GM21528 (cell line): ENCODE data around the gene GSTM2.

Experiments used
- ATAC-seq: cut with Tn5 transposase; IDR thresholded peaks from one replicate; pipeline ENCODE4 v1.9.1; 2021; ENCODE audit warnings: mild to moderate bottlenecking, moderate library complexity; ENCODE audit not compliant: unreplicated experiment, low FRiP score

The GSTM2 gene

DNA sequence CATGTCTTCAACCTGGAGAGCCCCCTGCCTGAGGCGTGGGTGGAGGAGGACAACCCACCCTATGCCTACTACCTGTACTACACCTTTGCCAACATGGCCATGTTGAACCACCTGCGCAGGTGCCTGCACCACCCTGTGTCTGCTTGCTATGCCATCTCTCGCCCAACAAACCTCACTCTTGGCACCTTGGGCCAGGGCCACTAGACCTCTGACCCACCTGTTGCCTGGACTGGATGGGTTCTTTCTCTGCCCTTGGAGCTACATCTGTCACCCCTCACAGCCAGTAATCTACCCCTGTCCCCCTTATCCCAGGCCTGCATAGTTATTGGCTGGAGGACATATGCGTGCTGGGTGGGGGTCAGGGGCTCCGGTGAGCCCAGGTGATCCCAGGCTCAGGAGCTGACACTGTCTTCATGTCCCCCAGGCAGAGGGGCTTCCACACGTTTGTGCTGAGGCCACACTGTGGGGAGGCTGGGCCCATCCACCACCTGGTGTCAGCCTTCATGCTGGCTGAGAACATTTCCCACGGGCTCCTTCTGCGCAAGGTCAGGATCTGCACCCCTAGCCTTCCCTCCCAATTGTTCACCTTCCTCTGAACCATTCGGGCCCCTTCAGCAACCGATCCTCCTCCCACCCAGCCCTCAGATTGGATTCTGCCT lies 38.4 kb upstream of the GSTM2 start:
- ATAC-seq: no peak

DNA sequence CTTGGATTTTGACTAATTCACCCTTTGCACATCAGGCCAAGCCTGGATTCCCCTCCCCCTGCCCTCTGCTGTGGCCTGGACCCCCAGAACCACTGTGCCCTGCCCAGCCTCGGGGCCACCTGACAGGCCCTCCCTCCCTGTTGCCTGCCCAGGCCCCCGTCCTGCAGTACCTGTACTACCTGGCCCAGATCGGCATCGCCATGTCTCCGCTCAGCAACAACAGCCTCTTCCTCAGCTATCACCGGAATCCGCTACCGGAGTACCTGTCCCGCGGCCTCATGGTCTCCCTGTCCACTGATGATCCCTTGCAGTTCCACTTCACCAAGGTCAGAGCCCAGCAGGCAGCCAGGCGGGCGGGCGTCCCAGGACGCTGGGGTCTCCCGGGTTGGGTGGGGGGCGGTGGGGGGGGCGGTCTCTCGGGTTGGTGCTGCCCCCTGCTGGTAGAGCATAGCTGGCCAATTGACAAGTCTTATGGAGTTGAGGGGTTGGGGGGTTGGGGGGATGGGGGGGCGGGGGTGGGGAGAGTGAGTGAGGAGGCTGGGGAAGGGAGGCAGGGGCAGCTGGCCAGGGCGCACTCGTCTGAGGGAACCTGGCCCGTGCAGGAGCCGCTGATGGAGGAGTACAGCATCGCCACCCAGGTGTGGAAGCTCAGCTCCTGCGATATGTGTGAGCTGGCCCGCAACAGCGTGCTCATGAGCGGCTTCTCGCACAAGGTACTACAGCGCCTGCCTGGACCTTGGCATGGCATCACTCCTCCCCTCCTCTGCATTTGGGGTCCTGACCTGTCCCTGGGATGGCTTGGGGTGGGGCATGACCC lies 37.6 kb upstream of the GSTM2 start:
- no peak for ATAC-seq

DNA sequence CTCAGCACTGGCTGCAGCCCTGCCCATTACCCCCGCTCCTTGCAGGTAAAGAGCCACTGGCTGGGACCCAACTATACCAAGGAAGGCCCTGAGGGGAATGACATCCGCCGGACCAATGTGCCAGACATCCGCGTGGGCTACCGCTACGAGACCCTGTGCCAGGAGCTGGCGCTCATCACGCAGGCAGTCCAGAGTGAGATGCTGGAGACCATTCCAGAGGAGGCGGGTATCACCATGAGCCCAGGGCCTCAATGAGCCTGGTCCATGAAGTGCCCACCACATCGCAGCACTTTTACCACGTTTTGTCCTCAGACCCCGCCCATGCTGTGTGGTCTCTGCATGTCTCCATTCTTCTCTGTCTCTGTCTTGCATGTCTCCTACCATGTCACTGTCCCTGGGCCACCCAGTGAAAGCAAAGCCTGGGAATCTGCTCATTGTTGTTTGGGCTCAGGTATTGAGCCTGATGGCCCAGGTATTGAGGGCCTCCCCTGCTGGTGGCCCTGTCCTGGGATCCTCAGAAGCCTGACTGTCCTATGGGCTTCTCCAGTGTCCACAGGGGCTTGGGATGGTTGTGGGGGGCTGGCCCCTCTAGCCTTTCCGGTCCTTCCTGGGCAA lies 36.9 kb upstream of the GSTM2 start:
- ATAC-seq: no peak

- ATAC-seq: no peak
These were observed 36.0 kb upstream of the GSTM2 start for GRCh38 chr1:109631513-109632505.

- ATAC-seq: no peak
These were observed 35.0 kb upstream of the GSTM2 start for GRCh38 chr1:109632671-109633346.

DNA sequence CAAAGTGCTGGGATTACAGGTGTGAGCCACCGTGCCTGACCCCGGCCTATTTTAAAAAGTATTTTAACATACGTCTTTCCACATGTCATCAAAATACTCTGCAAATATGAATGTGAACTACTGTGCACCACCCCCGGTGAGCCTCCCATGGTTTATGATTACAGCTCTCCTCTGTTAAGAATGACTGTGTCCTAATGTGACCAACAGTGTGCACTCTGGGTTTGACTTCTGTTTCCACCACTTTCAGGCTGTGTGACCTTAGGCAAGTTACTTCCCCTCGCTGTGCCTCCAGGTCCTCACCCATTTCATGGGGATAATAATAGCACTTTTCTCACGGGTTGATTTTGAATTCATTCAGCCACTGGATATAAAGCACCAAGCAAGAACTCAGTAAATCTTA lies 33.6 kb upstream of the GSTM2 start:
- no peak for ATAC-seq

DNA sequence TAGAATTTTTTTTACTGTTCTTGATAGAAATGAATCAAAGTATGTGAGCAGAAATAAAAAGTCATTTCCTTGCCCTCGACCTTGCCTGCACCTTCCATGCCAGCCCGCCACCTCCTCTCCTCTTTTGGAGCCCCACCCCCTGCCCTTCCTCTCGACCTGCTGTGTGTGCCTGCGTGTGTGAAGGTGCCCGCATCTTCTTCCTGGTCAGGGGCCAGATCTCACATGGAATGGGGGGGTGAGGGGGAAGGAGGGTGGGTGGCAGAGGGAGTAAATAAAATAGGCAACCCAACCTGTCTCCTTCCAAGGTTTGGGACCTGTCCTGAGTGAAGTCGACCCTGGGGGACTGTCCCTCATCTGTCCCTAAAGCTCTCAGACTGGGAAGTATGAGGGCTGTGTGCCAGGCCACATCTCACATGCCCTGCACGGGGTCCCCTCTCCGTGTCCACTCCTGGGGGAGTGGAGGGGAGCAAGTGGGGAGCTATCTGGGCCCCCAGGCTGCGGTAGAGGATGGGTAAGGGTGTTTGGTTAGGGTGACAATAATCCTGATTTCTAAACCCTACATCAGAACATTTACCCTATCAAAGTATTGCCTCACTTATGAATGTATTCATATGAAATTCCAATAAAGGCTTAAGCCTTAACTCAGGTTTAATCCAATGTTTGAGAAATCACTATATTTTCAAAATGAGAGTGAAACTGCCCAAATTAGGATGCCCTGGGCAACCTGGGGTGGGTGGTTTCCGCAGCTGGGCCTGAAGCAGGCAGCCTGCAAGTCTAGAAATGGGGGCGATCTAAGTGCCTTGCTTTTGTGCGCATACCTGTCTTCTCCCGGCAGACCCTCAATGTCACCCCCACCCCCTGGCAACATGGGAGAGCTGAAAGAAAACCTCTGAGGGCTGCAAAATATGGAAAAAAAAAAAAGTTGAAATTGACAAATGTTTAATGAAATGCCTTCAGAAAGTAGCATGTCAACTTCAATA lies 32.8 kb upstream of the GSTM2 start:
- no peak for ATAC-seq

- no peak for ATAC-seq
These were observed 32.0 kb upstream of the GSTM2 start for GRCh38 chr1:109635862-109636200.

GRCh38 chr1:109636201-109636952 lies 31.5 kb upstream of the GSTM2 start:
- no peak for ATAC-seq

GRCh38 chr1:109637446-109637845 lies 30.4 kb upstream of the GSTM2 start:
- no peak for ATAC-seq

DNA sequence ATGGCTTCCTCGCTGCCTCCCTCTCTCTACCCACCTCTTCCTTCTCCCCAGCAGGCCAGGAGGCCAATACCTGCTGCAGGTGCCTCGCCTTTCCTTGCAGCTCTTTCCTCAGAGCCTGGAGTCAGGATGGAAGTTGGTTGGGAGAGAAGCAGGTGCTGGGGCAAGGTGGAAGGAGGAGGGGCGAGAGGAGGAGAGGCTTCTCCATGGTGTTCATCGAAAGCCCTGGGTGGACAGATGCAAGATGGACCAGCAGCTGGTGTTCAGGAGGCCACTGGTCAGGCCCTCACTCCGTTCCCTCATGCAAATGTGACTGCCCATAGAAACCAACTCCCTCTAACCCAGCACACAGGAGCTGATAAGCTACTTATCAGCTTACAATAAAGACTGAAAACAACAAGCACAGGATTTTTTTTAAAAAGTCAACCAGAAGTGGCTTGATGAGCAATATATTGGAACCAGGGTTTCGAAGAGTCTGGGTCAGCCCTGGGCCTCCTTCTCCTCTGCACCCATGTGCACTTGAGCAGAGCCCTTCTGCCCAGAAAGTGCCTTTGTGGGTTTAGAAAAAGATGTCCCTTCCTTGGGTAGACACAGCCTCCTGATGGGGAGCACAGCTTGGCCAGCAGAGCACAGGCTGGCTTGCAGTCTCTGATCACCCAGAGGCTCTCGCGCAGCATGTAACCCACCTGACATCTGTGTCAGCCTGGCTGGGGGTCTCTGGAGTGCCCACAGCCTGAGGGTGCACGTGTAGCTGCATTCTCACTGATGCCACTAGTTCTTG lies 28.6 kb upstream of the GSTM2 start:
- ATAC-seq: no peak

DNA sequence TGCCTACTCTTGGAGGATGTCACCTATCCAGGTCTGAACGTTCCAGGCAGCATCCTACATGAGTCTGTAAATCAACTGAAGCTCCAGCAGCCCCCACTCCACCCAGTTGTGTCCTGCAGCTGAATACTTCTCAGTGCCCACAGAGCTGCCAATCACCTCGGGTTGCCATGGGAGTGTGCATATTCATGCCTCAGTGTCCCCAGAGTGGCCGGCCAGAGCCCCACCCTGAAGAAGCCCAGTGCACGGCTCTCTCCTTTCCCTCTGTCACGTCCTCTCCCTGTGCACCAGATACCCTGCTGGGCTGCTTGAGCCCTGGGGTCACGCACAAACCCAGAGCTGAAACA lies 28.0 kb upstream of the GSTM2 start:
- ATAC-seq: no peak

- no peak for ATAC-seq
These were observed 27.5 kb upstream of the GSTM2 start for GRCh38 chr1:109640285-109640865.

GRCh38 chr1:109641078-109641740 lies 26.6 kb upstream of the GSTM2 start:
- ATAC-seq: no peak

DNA sequence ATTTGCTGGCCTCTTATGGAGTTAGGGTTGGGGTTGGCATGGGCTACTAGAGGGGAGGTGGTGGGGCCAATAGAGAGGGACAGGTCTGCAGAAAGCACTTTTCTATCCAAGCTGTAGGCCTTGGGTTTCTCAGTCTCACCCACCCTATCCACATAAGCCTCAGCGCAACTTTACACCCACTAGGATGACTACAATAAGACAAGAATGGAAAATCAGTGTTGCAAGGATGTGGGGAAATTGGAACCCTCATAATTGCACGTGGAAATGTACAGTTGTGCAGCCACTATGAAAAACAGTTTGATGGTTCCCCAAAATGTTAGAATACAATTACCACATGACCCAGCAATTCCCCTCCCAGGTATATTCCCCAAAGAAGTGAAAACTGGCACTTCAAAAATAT lies 26.0 kb upstream of the GSTM2 start:
- no peak for ATAC-seq

- ATAC-seq: no peak
These were observed 25.2 kb upstream of the GSTM2 start for GRCh38 chr1:109642626-109643025.
